KMS-11 (cell line): ENCODE data around the gene SMAD3.
A peak's percentile ranks its signal among the peaks of the same experiment; 100 is the strongest.

Experiments used
- H2AFZ ChIP-seq: fragments of 200-600 bp; sonication (generic); 2 replicates; pipeline ENCODE4 v1.6.1; 2016; ENCODE audit warnings: antibody characterized with exemption, mixed run types, low read depth
- H3K27ac ChIP-seq: fragments of 200-600 bp; sonication (generic); 2 replicates; pipeline ENCODE4 v1.6.1; 2016; ENCODE audit warnings: mild to moderate bottlenecking, mixed run types
- H3K27me3 ChIP-seq: fragments of 200-600 bp; sonication (generic); 2 replicates; pipeline ENCODE4 v1.6.1; 2017; ENCODE audit warnings: mild to moderate bottlenecking, low read depth, mixed run types, moderate library complexity; ENCODE audit not compliant: insufficient read depth
- H3K36me3 ChIP-seq: fragments of 200-600 bp; sonication (generic); 2 replicates; pipeline ENCODE4 v1.6.1; 2017; ENCODE audit warnings: mild to moderate bottlenecking, mixed run types; ENCODE audit not compliant: insufficient read depth
- H3K4me1 ChIP-seq: fragments of 200-600 bp; sonication (generic); 2 replicates; pipeline ENCODE4 v1.6.1; 2016; ENCODE audit warnings: mild to moderate bottlenecking, low read depth, mixed run types; ENCODE audit not compliant: poor library complexity, severe bottlenecking
- H3K4me2 ChIP-seq: fragments of 200-600 bp; sonication (generic); 2 replicates; pipeline ENCODE4 v1.7.0; 2016; ENCODE audit warnings: mild to moderate bottlenecking, mixed run types
- H3K4me3 ChIP-seq: fragments of 200-600 bp; sonication (generic); IDR thresholded peaks from 2 replicates; pipeline ENCODE4 v1.6.1; 2017; ENCODE audit warnings: low read depth, low read length, mixed read lengths; ENCODE audit not compliant: insufficient read depth
- H3K79me2 ChIP-seq: fragments of 200-600 bp; sonication (generic); 2 replicates; pipeline ENCODE4 v1.6.1; 2016; ENCODE audit warnings: low read depth, mixed run types; ENCODE audit not compliant: insufficient read depth
- H3K9ac ChIP-seq: fragments of 200-600 bp; sonication (generic); 2 replicates; pipeline ENCODE4 v1.6.1; 2016; ENCODE audit warnings: mild to moderate bottlenecking, mixed run types
- H4K20me1 ChIP-seq: fragments of 200-600 bp; sonication (generic); 2 replicates; pipeline ENCODE4 v1.6.1; 2016; ENCODE audit warnings: mild to moderate bottlenecking, mixed run types; ENCODE audit not compliant: insufficient read depth
- CTCF ChIP-seq: fragments of 200-600 bp; sonication (generic); conservative IDR thresholded peaks from 2 replicates; pipeline ENCODE4 v1.6.1; 2017; ENCODE audit warnings: low read depth, mild to moderate bottlenecking, antibody characterized with exemption, low read length, moderate library complexity, mixed read lengths

Gene SMAD3

DNA sequence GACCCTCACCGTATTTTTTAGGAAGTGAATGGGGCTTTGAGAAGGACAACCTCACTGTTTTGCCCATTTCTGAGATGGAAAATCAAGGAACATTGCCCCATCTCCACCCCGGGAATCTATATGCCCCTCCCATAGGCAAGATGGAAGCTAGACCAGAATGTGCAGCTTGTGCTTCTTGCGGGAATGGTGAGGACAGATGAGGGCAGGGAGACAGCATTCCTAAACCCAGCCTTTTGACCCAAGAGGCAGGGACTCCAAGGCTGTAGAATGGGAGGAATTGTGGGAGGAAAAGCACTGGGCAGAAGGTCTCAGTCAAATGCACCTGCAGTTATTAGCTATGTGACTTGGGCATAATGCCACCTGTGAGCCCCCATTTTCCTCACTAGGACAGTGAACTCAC is 66.9 kb downstream of the SMAD3 start:
- Histone ChIP-seq H3K4me3 (no peak overlapping the region), H3K27me3 (no peaks in the 10 kb centered on the region), H3K27ac (no peak overlapping the region), H3K79me2 (no peaks in the 10 kb centered on the region), H3K9ac (no peak overlapping the region), H3K36me3 (no peaks in the 10 kb centered on the region), H3K4me1 (peaks cover 36% of the 10 kb centered on the region), H2AFZ (no peak overlapping the region), H3K4me2 (no peak overlapping the region), H4K20me1 (no peaks in the 10 kb centered on the region)
- TF ChIP-seq CTCF: no peak

GRCh38 chr15:67133026-67133425 is 67.6 kb downstream of the SMAD3 start:
- H3K36me3 ChIP-seq: no peaks in the 10 kb centered on the region
- no peak overlapping the region for H3K27ac ChIP-seq
- no peak overlapping the region for H3K4me3 ChIP-seq
- H4K20me1 ChIP-seq: no peaks in the 10 kb centered on the region
- peaks cover 44% of the 10 kb centered on the region for H3K4me1 ChIP-seq
- H3K79me2 ChIP-seq: no peaks in the 10 kb centered on the region
- no peaks in the 10 kb centered on the region for H3K27me3 ChIP-seq
- no peak overlapping the region for H3K9ac ChIP-seq
- no peak for TF ChIP-seq CTCF
- H3K4me2 ChIP-seq: 0 out of 2 replicates have a peak overlapping the region, but pooled peaks have one; percentile 68
- H2AFZ ChIP-seq: no peak overlapping the region

GRCh38 chr15:67133738-67134066 is 68.3 kb downstream of the SMAD3 start:
- H3K36me3 ChIP-seq: no peaks in the 10 kb centered on the region
- H4K20me1 ChIP-seq: no peaks in the 10 kb centered on the region
- no peaks in the 10 kb centered on the region for H3K27me3 ChIP-seq
- no peak overlapping the region for H2AFZ ChIP-seq
- H3K9ac ChIP-seq: no peak overlapping the region
- no peak overlapping the region for H3K4me3 ChIP-seq
- H3K27ac ChIP-seq: no peak overlapping the region
- peaks cover 46% of the 10 kb centered on the region for H3K4me1 ChIP-seq
- H3K79me2 ChIP-seq: no peaks in the 10 kb centered on the region
- TF ChIP-seq CTCF: no peak
- peak overlapping the region; percentile 68 for H3K4me2 ChIP-seq

GRCh38 chr15:67134067-67134838 is 68.9 kb downstream of the SMAD3 start:
- H3K79me2 ChIP-seq: no peaks in the 10 kb centered on the region

More at GRCh38 chr15:67134067-67134838, 68.9 kb downstream of the SMAD3 start:
- Histone ChIP-seq H2AFZ (no peak overlapping the region), H3K4me3 (no peak overlapping the region), H3K27me3 (no peaks in the 10 kb centered on the region), H3K4me2 (peak overlapping the region; percentile 68), H3K9ac (0 out of 2 replicates have a peak overlapping the region, but pooled peaks have one; percentile 9), H3K27ac (0 out of 2 replicates have a peak overlapping the region, but pooled peaks have one; percentile 11), H4K20me1 (no peaks in the 10 kb centered on the region), H3K36me3 (no peaks in the 10 kb centered on the region), H3K4me1 (peaks cover 46% of the 10 kb centered on the region)
- TF ChIP-seq CTCF: no peak
